ENCODE data around the gene ALG8. TPM values are rescaled to one million over a fixed set of nuclear protein-coding genes. Genes with fewer than 3 reads are reported as not detected.
"Not testable (repeated sequence)": the region's sequence is repeated elsewhere in the genome, so short reads cannot be mapped to it uniquely, and the experiment has no call there.

ALG8 gene
- total RNA-seq (ENCODE audit: insufficient read depth, low replicate concordance) = 32.3 TPM

GRCh38 chr11:78139422-78140391 lies at the start of gene ALG8:
TSS of gene ALG8 (minus strand) at chr11:78139626. CDS start at chr11:78139588, 38 bp downstream.
- peak; percentile 98 for DNase-seq (ENCODE audit: low spot score)

DNA sequence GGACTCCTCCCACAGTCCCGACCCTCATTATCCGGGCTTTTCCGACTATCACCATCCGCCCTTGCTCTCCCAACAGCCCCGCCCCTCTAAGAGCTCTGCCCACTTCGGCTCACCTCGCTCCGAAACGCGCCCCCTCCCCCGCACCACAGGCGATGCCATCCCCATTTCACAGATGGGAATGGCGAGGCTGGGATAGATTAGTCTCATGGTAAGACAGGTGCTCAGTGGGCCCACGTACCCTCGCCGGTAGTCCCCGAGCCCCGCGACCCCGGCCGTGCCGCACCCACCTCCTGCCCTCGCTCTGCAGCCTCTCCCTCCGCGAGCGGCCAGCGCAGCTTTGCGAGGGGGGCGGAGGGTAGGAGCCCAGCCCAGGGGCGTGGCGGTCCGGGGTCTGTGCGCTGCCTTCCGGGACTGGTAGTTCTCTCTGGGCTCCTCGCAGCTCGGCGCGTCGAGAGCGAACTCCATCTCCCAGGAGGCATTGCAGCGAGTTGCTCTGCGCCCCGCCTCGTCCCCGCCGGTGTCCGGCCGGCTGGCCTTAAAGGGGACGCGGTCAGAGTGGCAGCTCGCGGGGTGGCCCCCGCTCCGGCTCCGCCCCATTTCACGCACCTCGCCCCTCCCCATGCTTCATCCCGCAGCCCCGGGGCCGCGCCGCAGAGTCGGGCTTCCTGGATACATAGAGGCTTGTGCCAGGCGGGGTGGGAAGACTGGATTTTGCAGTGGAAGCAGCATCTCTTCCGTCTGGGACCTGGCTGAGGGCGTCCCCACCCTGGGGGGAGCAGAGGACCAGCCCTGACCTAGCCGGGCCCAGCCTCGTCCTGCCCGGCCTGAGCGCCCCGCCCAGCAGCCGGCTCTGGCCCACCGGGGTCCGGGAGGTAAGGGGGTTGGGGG lies 49.1 kb upstream of the ALG8 start, which contains the start of the genes KCTD21 and USP35:
TSS of gene KCTD21 (minus strand) at position 341 of the 888 bp plus-strand sequence. CDS start 14,072 bp downstream, outside the sequence.
TSS of gene USP35 (plus strand) at position 634 of the 888 bp plus-strand sequence. CDS start 7,327 bp downstream, outside the sequence.
- peak; percentile 99 for DNase-seq (ENCODE audit: low spot score)

DNA sequence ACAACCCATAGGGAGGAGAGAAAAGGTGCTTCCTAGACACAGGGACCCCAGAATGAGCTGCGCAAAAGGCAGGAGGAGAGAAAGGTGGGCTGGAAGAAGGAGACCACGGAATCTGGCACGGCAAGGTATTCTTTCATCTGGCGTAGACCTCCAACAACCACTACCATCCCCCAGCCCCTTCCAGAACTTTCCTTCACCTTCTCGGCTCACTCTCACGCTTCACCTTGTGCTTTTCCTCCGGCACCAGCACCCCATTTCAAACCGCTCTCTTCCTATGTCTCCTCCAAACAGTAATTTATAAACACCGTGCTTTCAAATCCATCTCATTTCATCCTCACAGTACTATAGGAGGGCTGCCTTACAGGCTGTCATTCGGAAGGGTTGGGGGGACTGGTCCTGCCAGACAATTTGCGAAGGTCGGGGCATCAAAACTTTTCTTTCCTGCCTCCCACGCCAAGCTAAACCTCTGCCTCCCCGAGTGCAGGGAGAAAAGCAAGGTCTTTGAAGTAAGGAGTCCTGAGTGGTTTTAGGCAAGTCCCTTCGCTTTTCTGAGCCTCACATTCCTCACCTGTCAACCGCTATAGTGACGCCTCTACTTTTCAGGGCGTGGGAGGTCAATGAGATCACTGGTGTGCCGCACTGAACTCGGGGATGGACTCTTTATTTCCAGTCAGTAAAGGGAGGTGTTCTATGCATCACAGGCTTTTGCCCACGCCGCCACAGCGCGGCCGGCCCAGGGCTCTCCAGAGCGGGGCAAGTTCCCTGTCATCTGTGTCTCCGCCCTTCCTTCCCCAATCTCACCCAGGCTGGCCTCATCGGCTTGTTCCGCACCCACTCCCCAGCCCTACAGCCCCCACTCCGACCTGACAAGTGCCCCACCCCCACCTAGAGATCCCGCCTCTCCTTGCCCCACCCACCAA lies 48.2 kb upstream of the ALG8 start:
- DNase-seq (ENCODE audit: low spot score) = no peak

GRCh38 chr11:78181185-78181584 lies 41.8 kb upstream of the ALG8 start:
- DNase-seq (ENCODE audit: low spot score) = no peak

GRCh38 chr11:78180751-78181150 lies 41.3 kb upstream of the ALG8 start:
- DNase-seq (ENCODE audit: low spot score) = no peak

GRCh38 chr11:78179459-78180071 lies 40.1 kb upstream of the ALG8 start:
- DNase-seq (ENCODE audit: low spot score) = no peak

DNA sequence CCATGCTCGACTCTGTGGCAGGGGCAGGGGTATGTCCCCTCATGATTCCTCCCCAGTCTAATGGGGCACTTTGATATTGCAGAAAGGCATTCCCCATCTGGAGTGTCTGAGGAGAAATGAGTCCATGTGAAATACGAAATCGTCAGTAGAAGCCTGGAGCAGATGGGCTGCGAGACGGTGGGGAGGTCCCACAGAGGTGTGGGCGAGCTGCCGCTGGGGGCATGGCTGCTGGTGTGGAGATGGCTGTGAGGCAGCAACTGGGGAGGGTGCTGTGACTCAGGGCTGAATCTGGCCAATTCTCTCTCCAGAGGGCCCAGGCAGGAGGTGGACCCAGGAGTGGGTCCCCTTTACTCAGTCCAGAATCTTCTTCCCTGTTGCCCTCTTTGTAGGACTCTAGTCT lies 37.8 kb upstream of the ALG8 start:
- DNase-seq (ENCODE audit: low spot score) = no peak

DNA sequence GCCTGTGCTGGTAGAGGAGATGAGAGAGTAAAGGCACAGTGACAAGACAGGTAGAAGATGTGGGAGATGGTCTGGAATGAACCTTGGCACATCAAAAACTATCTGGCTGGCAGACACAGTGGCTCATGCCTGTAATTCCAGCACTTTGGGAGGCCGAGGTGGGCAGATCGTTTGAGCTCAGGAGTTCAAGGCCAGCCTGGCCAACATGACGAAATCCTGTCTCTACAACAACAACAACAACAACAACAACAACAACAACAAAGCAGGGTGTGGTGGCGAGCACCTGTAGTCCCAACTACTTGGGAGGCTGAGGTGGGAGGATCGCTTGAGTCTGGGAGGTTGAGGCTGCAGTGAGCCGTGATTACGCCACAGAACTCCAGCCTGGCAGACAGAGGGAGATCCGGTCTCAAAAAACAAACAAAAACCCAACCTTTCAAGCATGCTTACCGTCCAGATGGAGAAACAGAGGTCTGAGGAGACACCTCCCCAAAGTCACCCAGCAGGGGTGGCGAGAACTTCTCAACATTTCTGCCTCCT lies 37.2 kb upstream of the ALG8 start:
- no peak for DNase-seq (ENCODE audit: low spot score)

DNA sequence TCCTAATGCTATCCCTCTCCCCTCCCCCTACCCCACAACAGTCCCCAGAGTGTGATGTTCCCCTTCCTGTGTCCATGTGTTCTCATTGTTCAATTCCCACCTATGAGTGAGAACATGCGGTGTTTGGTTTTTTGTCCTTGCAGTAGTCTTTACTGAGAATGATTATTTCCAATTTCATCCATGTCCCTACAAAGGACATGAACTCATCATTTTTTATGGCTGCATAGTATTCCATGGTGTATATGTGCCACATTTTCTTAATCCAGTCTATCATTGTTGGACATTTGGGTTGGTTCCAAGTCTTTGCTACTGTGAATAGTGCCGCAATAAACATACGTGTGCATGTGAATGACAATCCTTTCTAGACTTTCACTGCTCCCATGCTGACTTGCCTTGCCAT lies 36.4 kb upstream of the ALG8 start:
- not testable (repeated sequence) for DNase-seq (ENCODE audit: low spot score)

DNA sequence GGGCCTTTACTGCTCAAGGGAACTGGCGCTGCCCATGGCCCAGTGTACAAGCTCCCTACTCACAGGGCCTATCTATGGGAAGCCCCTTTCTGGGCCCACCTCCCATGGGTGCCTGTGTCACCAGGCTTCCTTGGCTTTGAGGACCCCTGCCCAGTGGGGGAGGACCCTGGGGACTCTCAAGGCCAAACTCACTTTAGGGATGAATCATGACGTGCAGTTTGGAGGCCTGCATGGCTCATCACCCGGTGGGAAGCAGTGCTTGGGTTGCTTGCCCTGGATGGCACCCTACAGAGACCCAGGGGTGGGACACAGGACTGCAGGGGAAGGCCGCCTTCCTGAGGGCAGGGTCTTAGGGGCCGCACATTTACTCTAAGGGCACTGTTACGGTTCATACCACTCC lies 32.5 kb upstream of the ALG8 start:
- DNase-seq (ENCODE audit: low spot score) = no peak

- no peak for DNase-seq (ENCODE audit: low spot score)
These were observed 31.6 kb upstream of the ALG8 start for GRCh38 chr11:78170874-78171549.

DNA sequence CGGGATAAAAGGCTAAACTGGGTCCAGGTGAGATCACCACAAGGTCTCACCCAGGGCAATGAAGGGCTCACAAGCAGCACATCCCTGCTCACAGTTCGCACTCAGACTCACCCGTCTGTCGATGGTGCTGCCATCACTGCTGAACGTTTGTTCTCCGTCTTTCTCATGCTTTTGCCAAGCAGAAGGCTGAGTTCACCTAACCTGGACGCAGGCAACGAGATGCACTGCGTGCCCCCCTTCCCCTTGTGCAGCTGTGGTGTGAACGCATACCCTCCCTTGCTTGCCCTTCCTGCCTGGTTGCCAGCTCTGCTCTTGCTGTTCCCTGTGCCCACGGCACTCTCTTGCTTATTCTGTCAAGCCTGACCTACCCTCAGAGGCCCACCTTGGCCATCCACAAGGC lies 31.0 kb upstream of the ALG8 start:
- no peak for DNase-seq (ENCODE audit: low spot score)

GRCh38 chr11:78168539-78169477 lies 29.4 kb upstream of the ALG8 start:
- DNase-seq (ENCODE audit: low spot score) = peak; percentile 90

GRCh38 chr11:78166855-78167469 lies 27.5 kb upstream of the ALG8 start:
- DNase-seq (ENCODE audit: low spot score) = peak; percentile 52

DNA sequence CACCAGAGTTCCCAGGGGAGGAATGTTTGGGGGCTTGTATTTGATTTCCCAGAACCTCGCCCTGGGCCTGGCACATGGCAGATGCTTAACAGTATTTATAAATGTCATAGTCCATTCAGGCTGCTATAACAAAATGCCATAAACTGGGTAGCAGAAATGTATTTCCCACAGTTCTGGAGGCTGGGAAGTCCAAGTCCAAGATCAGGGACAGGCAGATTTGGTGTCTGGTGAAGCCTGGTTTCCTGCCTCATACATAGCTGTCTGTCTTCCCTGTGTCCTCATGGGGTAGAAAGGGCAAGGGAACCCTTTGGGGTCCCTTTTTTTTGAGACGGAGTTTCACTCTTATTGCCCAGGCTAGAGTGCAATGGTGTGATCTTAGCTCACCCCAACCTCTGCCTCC lies 25.0 kb upstream of the ALG8 start:
- DNase-seq (ENCODE audit: low spot score) = no peak

DNA sequence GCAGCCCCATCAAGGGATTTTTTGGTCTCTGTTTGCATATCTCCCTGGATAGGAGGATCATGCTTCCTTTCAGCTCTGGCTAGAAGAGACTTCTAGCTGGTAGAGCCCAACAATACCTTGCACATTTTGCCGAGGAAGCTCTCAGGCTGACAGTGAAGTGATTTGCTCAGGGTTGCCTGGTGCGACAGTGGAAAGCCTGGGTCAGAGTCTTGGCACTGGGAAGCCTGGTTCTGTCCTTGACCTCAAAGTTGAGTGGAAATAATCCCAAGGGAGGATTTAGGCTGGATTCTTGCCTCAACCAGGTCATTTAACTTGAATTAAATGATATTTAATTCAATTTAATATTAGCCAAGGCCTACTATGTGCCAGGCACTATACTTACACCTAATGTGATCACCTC lies 24.4 kb upstream of the ALG8 start:
- no peak for DNase-seq (ENCODE audit: low spot score)

- peak; percentile 68 for DNase-seq (ENCODE audit: low spot score)
These were observed 22.5 kb upstream of the ALG8 start for GRCh38 chr11:78161962-78162371.

DNA sequence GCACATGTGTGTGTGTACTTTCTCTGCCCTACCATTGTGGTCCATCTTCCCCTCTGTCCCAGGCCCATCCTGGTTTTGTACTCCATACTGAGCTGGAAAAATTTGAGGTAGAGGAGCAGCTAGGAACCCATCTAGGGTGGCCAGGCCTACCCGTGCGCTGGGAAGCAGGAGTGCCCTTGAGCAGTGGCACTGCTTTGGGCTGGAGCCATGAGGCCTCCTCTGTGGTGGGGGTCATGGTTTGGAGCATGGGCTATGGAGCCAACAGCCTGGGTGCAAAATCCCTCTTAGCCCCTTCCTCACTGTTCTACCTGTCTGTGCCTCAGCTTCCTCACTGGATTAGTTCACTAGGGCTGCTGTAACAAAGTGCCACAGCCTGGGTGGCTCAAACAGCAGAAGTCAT lies 21.9 kb upstream of the ALG8 start:
- no peak for DNase-seq (ENCODE audit: low spot score)
